Measurements from ENCODE around the gene SHISAL2A. TPM values are rescaled to one million over a fixed set of nuclear protein-coding genes. Genes with fewer than 3 reads are reported as not detected.

SHISAL2A gene
- total and polyA plus RNA-seq, 10 of the 15 experiments (the other 5 are each of a cell fraction or from before 2014, with no cell fraction given), result 0.18 to 0.67 (median 0.45) TPM

GRCh38 chr1:52663716-52664115, 30.7 kb downstream of the SHISAL2A start:
- in situ Hi-C loops (cut with MboI), result no loop called here

More at GRCh38 chr1:52663716-52664115, 30.7 kb downstream of the SHISAL2A start:
- Histone ChIP-seq H3K9me3 (replicated peaks; ENCODE audit: control insufficient read depth, insufficient read depth, low read length) (no peaks in the 10 kb centered on the region), H3K27me3 (replicated peaks in 1 of 2; ENCODE audit: control insufficient read depth in 2 of 2, insufficient read depth in 2 of 2, low read length in 1 of 2) (no peaks in the 10 kb centered on the region), H3K4me2 (ENCODE audit: control insufficient read depth, insufficient read depth) (no peak overlapping the region), H3K9ac (ENCODE audit: control insufficient read depth, insufficient read depth, low read length) (no peak overlapping the region), H2AFZ (ENCODE audit: control insufficient read depth, low read depth, low read length) (no peak overlapping the region), H4K20me1 (ENCODE audit: control insufficient read depth, insufficient read depth) (no peaks in the 10 kb centered on the region), H3K4me3 (no peak overlapping the region), H3K27ac (ENCODE audit: control insufficient read depth, insufficient read depth) (no peak overlapping the region), H3K79me2 (ENCODE audit: control insufficient read depth, insufficient read depth, low read length) (no peaks in the 10 kb centered on the region), H3K4me1 (ENCODE audit: control insufficient read depth, insufficient read depth, low read length) (peaks cover 5% of the 10 kb centered on the region), H3K36me3 (ENCODE audit: control insufficient read depth in 2 of 2, insufficient read depth in 2 of 2, low read length in 1 of 2) (no peaks in the 10 kb centered on the region)
- RAD21 ChIA-PET (ENCODE audit: unreplicated experiment), result no interaction called here
- no peak for TF ChIP-seq ZBTB4 (CRISPR knock-in tag; IDR thresholded peaks at IDR 0.05)
- no TSS peak for BruUV-seq (replicated peaks)
- FAIRE-seq (no peak), ATAC-seq (no peak), DNase-seq (ENCODE audit: low read depth, low spot score) (no peak)
- POLR2A ChIA-PET, result no interaction called here
- 61% methylated on average over 5 of the region's 5 CpGs for WGBS (ENCODE audit: insufficient coverage, insufficient replicate concordance, low lambda C conversion rate, missing lambda C conversion rate)
- CTCF ChIA-PET, result no interaction called here
- SMC1A ChIA-PET (ENCODE audit: uncharacterized antibody, unreplicated experiment), result no interaction called here
- intact Hi-C loops (cut with micrococcal nuclease; ENCODE audit: unreplicated experiment), result no loop called here
